H9 (cell line): ENCODE results near the gene EBLN2. TPM values are rescaled to one million over a fixed set of nuclear protein-coding genes. Genes with fewer than 3 reads are reported as not detected.

Experiments
- DNase-seq: peaks from one replicate; pipeline ENCODE4 v3.0.0-alpha.2; 2017
- H2AFZ ChIP-seq: one replicate; pipeline ENCODE4 v1.6.1; 2013; ENCODE audit warnings: mild to moderate bottlenecking, low read length, control low read depth, moderate library complexity
- H2AK5ac ChIP-seq: 2 replicates; pipeline ENCODE4 v1.6.1; 2013; ENCODE audit warnings: low read length, control low read depth, mixed read lengths; ENCODE audit not compliant: insufficient read length
- H2BK120ac ChIP-seq: one replicate; pipeline ENCODE4 v1.6.1; 2013; ENCODE audit warnings: low read depth, mild to moderate bottlenecking, low read length, control low read depth, inconsistent platforms; ENCODE audit not compliant: poor library complexity, severe bottlenecking
- H2BK12ac ChIP-seq: 2 replicates; pipeline ENCODE4 v1.6.1; 2013; ENCODE audit warnings: low read length, control low read depth, mixed read lengths, low read depth; ENCODE audit not compliant: insufficient read length
- H2BK15ac ChIP-seq: 2 replicates; pipeline ENCODE4 v1.6.1; 2013; ENCODE audit warnings: low read depth, low read length, control low read depth
- H2BK20ac ChIP-seq: one replicate; pipeline ENCODE4 v1.6.1; 2013; ENCODE audit warnings: low read depth, mild to moderate bottlenecking, low read length, control low read depth, inconsistent platforms; ENCODE audit not compliant: poor library complexity, severe bottlenecking
- H2BK5ac ChIP-seq: 2 replicates; pipeline ENCODE4 v1.6.1; 2013; ENCODE audit warnings: low read length, control low read depth, mixed read lengths; ENCODE audit not compliant: insufficient read length
- H3K14ac ChIP-seq: 2 replicates; pipeline ENCODE4 v1.6.1; 2013; ENCODE audit warnings: low read length, control low read depth; ENCODE audit not compliant: insufficient read depth
- H3K18ac ChIP-seq: 2 replicates; pipeline ENCODE4 v1.6.1; 2013; ENCODE audit warnings: low read depth, mild to moderate bottlenecking, mixed read lengths, low read length, control low read depth; ENCODE audit not compliant: insufficient read length
- H3K23ac ChIP-seq: 2 replicates; pipeline ENCODE4 v1.6.1; 2013; ENCODE audit warnings: low read length, control low read depth, mixed read lengths, low read depth; ENCODE audit not compliant: insufficient read length
- H3K23me2 ChIP-seq: 2 replicates; pipeline ENCODE4 v1.6.1; 2013; ENCODE audit warnings: low read depth, mild to moderate bottlenecking, mixed read lengths, low read length, control low read depth; ENCODE audit not compliant: insufficient read length, poor library complexity, severe bottlenecking
- H3K27ac ChIP-seq: 2 replicates; pipeline ENCODE4 v1.5.1; 2013; ENCODE audit warnings: low read length, control low read depth, mixed read lengths, low read depth; ENCODE audit not compliant: insufficient read length
- H3K27me3 ChIP-seq: 2 replicates; pipeline ENCODE4 v1.6.1; 2013; ENCODE audit warnings: low read length, control low read depth, inconsistent platforms; ENCODE audit not compliant: insufficient read depth
- H3K4ac ChIP-seq: 2 replicates; pipeline ENCODE4 v1.6.1; 2013; ENCODE audit warnings: low read depth, mild to moderate bottlenecking, control low read depth, inconsistent platforms, low read length, moderate library complexity
- H3K4me1 ChIP-seq: 2 replicates; pipeline ENCODE4 v1.6.1; 2013; ENCODE audit warnings: low read length, control low read depth, inconsistent platforms; ENCODE audit not compliant: insufficient read depth
- H3K4me2 ChIP-seq: 2 replicates; pipeline ENCODE4 v1.6.1; 2013; ENCODE audit warnings: low read length, control low read depth, mixed read lengths; ENCODE audit not compliant: insufficient read length, insufficient read depth
- H3K56ac ChIP-seq: 2 replicates; pipeline ENCODE4 v1.6.1; 2013; ENCODE audit warnings: low read depth, mild to moderate bottlenecking, mixed read lengths, low read length, control low read depth; ENCODE audit not compliant: insufficient read length
- H3K79me1 ChIP-seq: 2 replicates; pipeline ENCODE4 v1.6.1; 2013; ENCODE audit warnings: low read depth, mild to moderate bottlenecking, moderate library complexity, low read length, control low read depth, inconsistent platforms; ENCODE audit not compliant: insufficient read depth, poor library complexity, severe bottlenecking
- H3K79me2 ChIP-seq: 2 replicates; pipeline ENCODE4 v1.6.1; 2013; ENCODE audit warnings: low read length, control low read depth, inconsistent platforms; ENCODE audit not compliant: insufficient read depth
- H3K9ac ChIP-seq: 2 replicates; pipeline ENCODE4 v1.6.1; 2013; ENCODE audit warnings: low read length, control low read depth, mixed read lengths; ENCODE audit not compliant: insufficient read length; ENCODE audit errors: extremely low read depth
- H3K9me3 ChIP-seq: one replicate; pipeline ENCODE4 v1.6.1; 2013; ENCODE audit warnings: low read depth, low read length, inconsistent platforms; ENCODE audit not compliant: control insufficient read depth
- H3T11ph ChIP-seq: one replicate; pipeline ENCODE4 v1.6.1; 2013; ENCODE audit warnings: mild to moderate bottlenecking, low read length, control low read depth, inconsistent platforms
- H4K20me1 ChIP-seq: one replicate; pipeline ENCODE4 v1.6.1; 2013; ENCODE audit not compliant: control insufficient read depth, insufficient read length, insufficient read depth
- H4K5ac ChIP-seq: 2 replicates; pipeline ENCODE4 v1.6.1; 2013; ENCODE audit warnings: low read depth, mild to moderate bottlenecking, mixed read lengths, low read length, control low read depth; ENCODE audit not compliant: insufficient read length
- H4K8ac ChIP-seq: replicated peaks from 2 replicates; pipeline ENCODE4 v1.6.1; 2013; ENCODE audit warnings: low read length, control low read depth, mixed read lengths, low read depth; ENCODE audit not compliant: insufficient read length
- H4K91ac ChIP-seq: 2 replicates; pipeline ENCODE4 v1.6.1; 2013; ENCODE audit warnings: low read depth, mild to moderate bottlenecking, moderate library complexity, mixed read lengths, low read length, control low read depth; ENCODE audit not compliant: insufficient read length
- H3K27ac Mint-ChIP-seq, 3 experiments: 2 replicates in 2 of 3; 3 replicates in 1 of 3; pipeline ENCODE4 v1.8.0; 2020 to 2021; ENCODE audit warnings: mixed read lengths in 3 of 3, mild to moderate bottlenecking in 1 of 3, moderate library complexity in 1 of 3
- H3K27me3 Mint-ChIP-seq: 2 replicates; pipeline ENCODE4 v1.8.0; 2021; ENCODE audit warnings: low read depth, mild to moderate bottlenecking, moderate library complexity, mixed read lengths
- H3K36me3 Mint-ChIP-seq, 3 experiments: 2 replicates in 2 of 3; 3 replicates in 1 of 3; pipeline ENCODE4 v1.8.0; 2020 to 2021; ENCODE audit warnings: low read depth in 3 of 3, mixed read lengths in 3 of 3; ENCODE audit not compliant: insufficient read depth in 1 of 3
- H3K4me1 Mint-ChIP-seq, 2 experiments: 2 replicates each; pipeline ENCODE4 v1.8.0; 2020; ENCODE audit warnings: mixed read lengths in 2 of 2
- H3K4me3 Mint-ChIP-seq, 2 experiments: 2 replicates in 1 of 2; 3 replicates in 1 of 2; pipeline ENCODE4 v1.8.0; 2020 to 2021; ENCODE audit warnings: mild to moderate bottlenecking in 2 of 2, mixed read lengths in 2 of 2, moderate library complexity in 1 of 2
- H3K9me3 Mint-ChIP-seq, 2 experiments: 2 replicates in 1 of 2; 3 replicates in 1 of 2; pipeline ENCODE4 v1.8.0; 2020; ENCODE audit warnings: mild to moderate bottlenecking in 2 of 2, mixed read lengths in 2 of 2, moderate library complexity in 1 of 2
- CTCF ChIP-seq: fragments of 200-600 bp; sonication (generic); conservative IDR thresholded peaks from 3 replicates; pipeline ENCODE4 v1.8.0; 2021; ENCODE audit warnings: antibody characterized with exemption, mild to moderate bottlenecking
- WGBS: extraction: QIAGEN DNeasy Blood & Tissue Kit; methylation state at CpG from one replicate; pipeline ENCODE4 v1.1.7; 2013; ENCODE audit warnings: missing lambda C conversion rate, low lambda C conversion rate, mixed read lengths; ENCODE audit not compliant: insufficient read length; ENCODE audit errors: extremely low coverage; 5-methylcytosine and 5-hydroxymethylcytosine counted together
- total RNA-seq: library from RNA; stranded (reverse); gene quantifications from 2 replicates; pipeline ENCODE4 v1.2.1, GENCODE V29; 2021

Gene EBLN2
- total RNA-seq, 1 experiment from 2014 or later, result 6.1 TPM

GRCh38 chr3:73107215-73107614, 45.8 kb downstream of the EBLN2 start:
- WGBS, result no CpG with 5 or more reads among the region's 3 CpGs
- Mint-ChIP-seq H3K4me1 (peaks cover 9 to 12% of the 10 kb centered on the region in 2 experiments; a peak in 3 of 4 replicates), H3K36me3 (no peaks in the 10 kb centered on the region)

More at GRCh38 chr3:73107215-73107614, 45.8 kb downstream of the EBLN2 start:
- H2BK15ac ChIP-seq, result no peak overlapping the region
- H2BK12ac ChIP-seq, result no peak overlapping the region
- no peaks in the 10 kb centered on the region for H3K4me1 ChIP-seq
- H3K23ac ChIP-seq, result no peak overlapping the region
- H3K27ac Mint-ChIP-seq, result no peak overlapping the region
- no peak overlapping the region for H4K91ac ChIP-seq
- H3K4ac ChIP-seq, result no peak overlapping the region
- H3K27me3 Mint-ChIP-seq, result 0 out of 2 replicates have a peak, but pooled peaks cover 2% of the 10 kb centered on the region
- H3K27ac ChIP-seq, result no peak overlapping the region
- DNase-seq, result no peak
- H4K8ac ChIP-seq, result no peak overlapping the region
- H3K4me3 Mint-ChIP-seq, result no peak overlapping the region
- no peaks in the 10 kb centered on the region for H3K23me2 ChIP-seq
- no peaks in the 10 kb centered on the region for H3K27me3 ChIP-seq
- no peak overlapping the region for H2BK20ac ChIP-seq
- H3T11ph ChIP-seq, result no peak overlapping the region
- no peak overlapping the region for H4K5ac ChIP-seq
- TF ChIP-seq CTCF, result no peak
- H2AK5ac ChIP-seq, result no peak overlapping the region
- no peak overlapping the region for H3K18ac ChIP-seq
- peaks cover 0 to 1% of the 10 kb centered on the region in 2 experiments; a peak in 1 of 5 replicates for H3K9me3 Mint-ChIP-seq
- no peaks in the 10 kb centered on the region for H3K79me2 ChIP-seq
- H2BK120ac ChIP-seq, result no peak overlapping the region
- no peak overlapping the region for H3K9ac ChIP-seq
- H3K56ac ChIP-seq, result no peak overlapping the region
- H3K4me2 ChIP-seq, result no peak overlapping the region
- H2BK5ac ChIP-seq, result no peak overlapping the region
- no peaks in the 10 kb centered on the region for H3K9me3 ChIP-seq
- no peak overlapping the region for H3K14ac ChIP-seq
- no peaks in the 10 kb centered on the region for H4K20me1 ChIP-seq
- no peaks in the 10 kb centered on the region for H3K79me1 ChIP-seq
- no peak overlapping the region for H2AFZ ChIP-seq
